Esophagus squamous epithelium (tissue), 4 donors: ENCODE results near the gene VWCE.
"Not testable (repeated sequence)": the region's sequence is repeated elsewhere in the genome, so short reads cannot be mapped to it uniquely, and the experiment has no call there.

Experiments used
- CTCF ChIP-seq, 6 experiments: fragments of 450-650 bp in 4 of 6; fragments of 200-600 bp in 2 of 6; sonication (generic) in 2 of 6; IDR thresholded peaks; one replicate each; pipeline ENCODE4 v1.5.1; 2016 to 2019; ENCODE audit warnings: antibody characterized with exemption in 6 of 6, mild to moderate bottlenecking in 4 of 6, moderate library complexity in 4 of 6
- POLR2A ChIP-seq, 4 donors: fragments of 450-650 bp; IDR thresholded peaks; one replicate each; pipeline ENCODE4 v1.6.1; 2017; ENCODE audit warnings: antibody characterized with exemption in 4 of 4, mild to moderate bottlenecking in 4 of 4, moderate library complexity in 3 of 4

- TF ChIP-seq POLR2A, CTCF (IDR thresholded peaks at IDR 0.05): not testable (repeated sequence)
Measured at GRCh38 chr11:61245284-61245964, 49.7 kb downstream of the VWCE start.
